SHP77 (cell line): Measurements from ENCODE around the gene ARHGAP8.

Experiments used
- DNase-seq, 2 experiments: peaks; one replicate each; lab custom pipeline; 2025; lab: John Stamatoyannopoulos, UW

The ARHGAP8 gene

DNA sequence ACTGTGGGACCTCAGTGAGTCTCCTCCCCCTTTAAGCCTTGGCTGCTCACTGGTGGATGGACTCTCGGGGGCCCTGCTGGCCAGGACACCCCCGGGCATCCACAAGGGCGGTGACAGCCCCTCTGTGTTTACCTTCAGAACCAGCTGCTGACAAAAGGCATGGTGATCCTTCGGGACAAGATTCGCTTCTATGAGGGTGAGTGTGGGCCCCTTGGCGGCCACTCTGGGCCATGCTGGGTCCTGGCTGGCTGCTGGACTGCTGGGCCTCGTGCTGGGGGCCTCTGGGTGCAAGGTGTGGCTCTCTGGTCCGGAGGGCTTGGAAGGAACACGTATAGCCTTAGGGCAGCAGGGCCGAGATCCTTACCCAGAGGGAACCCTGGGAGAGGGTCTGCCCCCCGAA, 25.9 kb upstream of the ARHGAP8 start:
- DNase-seq, result no peak

DNA sequence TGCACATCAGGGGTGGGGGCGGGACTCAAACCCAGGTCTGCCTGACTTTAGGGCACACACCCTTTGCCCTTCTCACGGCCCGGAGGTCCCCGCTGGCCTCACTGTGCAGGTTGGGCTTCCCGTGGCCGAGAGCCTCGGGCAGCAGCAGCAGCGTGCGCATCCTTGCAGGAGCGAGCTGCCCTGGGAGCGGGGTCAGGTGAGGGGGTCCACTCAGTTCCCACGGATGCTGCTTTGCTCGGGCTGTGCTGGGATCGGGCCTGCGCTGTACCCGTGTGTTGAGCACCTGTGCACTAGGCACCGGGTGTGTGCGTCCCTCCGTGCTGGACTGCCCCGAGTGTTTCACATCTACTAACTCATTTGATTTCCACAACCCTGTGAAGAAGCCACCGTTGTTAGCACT, 25.2 kb upstream of the ARHGAP8 start:
- DNase-seq, result no peak

DNA sequence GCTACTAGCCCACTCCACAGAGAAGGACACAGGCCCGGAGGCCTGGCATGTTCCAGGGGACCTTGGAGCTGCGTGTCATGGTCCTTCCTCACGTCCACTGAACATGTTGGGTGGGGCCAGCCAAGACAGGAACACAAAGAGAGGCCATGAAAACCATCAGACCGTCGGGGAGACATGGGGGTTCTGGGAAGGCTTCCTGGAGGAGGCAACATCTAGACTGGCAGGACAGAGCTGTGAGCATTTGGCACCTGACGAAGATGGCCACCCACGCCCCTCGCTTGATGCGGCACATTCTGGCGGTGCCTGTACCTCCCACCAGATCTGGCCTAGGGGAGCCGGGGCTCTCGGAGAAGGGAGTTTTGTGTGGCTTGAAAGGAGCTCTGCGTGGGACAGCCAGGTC, 24.7 kb upstream of the ARHGAP8 start:
- no peak for DNase-seq

DNA sequence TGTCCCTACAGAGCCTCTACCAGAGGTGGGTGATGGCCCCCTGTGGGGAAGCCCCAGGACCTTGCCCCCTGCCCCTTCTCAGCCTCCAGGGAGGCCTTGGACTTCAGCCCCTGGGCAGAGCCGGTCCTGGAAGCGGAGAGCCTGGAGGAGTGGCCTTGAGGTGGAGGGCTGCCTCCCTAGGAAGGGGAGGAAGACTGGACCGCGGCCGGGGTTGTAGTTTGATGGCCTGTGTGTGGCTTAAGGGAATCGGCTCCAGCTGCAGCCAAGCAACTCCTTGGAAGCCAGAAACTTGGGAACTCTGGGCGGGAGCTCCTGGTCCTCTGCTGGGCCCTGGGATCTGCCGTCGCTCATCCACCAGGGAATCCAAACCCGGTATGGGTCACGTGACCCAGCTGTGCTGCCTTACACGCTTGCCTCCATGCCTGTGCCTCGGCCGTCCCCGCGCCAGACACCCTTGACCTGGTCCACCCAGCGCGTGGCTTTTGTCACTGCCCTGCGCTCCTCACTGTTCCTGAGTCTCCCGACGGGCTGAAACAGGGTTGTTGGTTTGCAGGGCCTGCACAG, 23.5 kb upstream of the ARHGAP8 start:
- no peak for DNase-seq

DNA sequence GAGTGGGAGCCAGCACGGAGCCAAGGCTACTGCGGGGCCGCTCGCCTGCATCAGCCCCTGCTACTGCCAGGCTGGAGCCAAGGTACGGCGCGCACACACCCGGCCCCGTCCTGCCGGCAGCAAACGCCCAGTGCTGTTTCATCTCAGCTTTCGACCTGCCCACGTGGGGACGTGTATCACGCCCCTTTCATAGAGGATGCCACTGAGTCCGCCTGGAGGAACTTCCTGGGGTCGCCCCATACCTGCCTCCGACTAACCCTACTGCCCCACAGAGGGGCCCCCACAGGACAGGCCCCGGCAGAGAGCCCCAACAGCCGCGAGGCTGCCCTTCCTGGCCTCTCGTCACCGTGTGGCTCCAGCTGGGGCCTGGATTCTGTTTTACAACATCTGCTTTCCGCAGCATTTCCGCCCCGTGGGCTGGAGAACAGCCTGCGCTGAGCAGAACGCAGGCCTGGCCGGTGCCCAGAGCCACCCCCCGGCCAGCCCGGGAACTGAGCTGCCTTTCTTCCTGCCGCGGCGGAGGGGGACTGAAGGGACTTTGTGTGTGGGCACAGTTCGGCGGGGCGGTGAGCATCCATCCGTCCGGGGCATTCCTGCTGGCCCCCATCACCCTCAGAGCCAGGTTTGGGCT, 22.9 kb upstream of the ARHGAP8 start:
- no peak for DNase-seq

DNA sequence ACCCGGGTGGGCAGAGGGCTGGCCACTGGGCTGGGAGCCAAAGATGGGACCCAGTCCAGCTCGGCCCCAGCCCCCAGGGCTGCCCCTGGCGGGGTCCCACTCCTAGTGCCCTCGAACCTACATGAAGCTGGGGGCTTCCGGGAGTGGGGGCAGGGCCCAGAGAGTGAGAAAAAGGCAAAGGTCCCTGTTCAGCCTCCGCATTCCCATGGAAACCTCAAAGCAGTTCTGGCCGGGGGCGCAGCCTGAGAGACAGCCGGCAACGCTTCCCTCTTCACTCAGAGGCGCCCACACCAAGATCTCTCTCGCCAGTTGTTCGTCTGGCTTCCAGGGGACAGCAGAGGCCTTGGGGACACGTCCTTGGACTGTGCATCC, 22.4 kb upstream of the ARHGAP8 start:
- DNase-seq, result no peak

DNA sequence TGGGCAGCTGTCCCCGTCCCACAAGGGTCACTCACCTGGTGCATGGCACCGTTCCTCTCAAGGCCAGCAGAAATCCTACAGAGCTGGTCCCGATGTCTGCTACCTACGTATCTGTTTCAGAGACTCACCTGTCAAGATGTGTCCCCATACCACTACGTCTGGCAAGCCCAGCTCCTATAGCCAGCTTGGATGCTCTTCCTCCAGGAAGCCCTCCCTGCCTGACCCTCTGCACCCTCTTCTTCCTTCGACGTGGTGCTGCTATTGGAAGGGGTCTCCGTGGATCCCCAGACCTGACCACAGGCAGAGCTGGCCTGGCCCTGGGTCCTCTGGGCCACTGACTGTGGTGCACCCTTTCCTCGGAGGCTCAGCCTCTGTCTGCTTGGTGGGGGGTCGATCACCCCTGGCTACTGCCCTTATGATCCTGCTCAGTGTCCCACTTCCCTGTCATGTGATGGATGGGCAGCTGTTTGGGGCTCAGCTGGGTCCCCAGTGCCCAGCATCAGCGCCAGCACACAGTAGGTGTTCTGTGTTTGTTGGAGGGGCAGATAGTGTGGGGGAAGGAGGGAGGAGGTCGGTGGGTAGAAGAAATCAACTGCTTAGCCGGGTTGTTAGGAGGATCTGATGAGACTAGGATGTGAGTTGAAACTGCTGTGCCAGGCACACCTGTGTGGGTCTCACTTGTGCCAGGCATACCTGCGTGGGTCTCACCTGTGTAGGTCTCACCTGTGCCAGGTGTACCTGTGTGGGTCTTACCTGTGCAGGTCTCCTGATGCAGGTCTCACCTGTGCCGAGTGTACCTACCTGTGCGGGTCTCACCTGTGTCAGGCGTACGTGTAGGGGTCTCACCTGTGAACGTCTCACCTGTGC, 21.7 kb upstream of the ARHGAP8 start:
- DNase-seq, result no peak

DNA sequence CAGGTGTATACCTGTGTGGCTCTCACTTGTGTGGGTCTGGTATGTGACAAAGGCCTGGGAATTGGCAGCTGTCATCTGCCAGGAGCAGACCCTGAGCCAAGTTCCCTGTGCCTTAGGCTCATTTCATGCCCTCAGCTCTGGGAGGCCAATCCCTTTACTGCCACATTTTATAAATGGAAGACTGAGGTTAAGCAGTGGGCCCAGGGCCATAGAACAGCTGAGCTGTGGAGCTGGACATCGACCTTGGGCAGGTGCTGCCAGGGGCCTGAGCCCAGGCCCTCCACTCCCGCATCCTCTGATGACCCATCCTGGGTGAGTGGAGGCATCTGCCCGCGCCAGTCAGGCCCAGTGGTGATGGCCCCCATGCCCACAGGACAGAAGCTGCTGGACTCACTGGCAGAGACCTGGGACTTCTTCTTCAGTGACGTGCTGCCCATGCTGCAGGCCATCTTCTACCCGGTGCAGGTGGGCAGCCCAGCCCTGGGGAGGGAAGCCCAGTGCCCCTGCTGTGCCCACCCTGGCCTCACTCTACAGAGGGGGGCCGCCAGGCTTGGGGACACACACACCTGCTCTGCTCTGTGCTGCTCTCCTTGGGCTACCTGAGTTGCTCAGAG, 20.9 kb upstream of the ARHGAP8 start:
- no peak for DNase-seq

DNA sequence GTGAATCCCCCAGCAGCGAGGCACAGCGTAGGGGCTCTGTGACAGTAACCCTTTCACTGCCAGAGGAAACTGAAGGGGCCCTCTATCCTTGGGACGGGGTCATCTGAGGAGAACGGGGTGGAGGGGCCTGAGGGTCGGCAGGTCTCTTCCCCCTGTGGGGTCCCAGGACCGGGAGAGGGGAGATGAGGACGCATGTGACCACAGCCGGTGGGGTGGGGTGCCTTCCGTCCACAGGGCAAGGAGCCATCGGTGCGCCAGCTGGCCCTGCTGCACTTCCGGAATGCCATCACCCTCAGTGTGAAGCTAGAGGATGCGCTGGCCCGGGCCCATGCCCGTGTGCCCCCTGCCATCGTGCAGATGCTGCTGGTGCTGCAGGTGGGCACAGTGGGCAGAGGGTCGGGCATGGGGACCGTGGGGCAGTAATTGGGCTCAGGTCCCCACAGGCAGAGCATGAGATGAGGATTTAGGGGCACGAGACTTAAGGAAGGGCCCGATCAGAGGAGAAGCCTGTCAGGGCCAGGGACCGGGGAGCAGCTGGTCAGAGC, 20.3 kb upstream of the ARHGAP8 start:
- DNase-seq, result no peak

DNA sequence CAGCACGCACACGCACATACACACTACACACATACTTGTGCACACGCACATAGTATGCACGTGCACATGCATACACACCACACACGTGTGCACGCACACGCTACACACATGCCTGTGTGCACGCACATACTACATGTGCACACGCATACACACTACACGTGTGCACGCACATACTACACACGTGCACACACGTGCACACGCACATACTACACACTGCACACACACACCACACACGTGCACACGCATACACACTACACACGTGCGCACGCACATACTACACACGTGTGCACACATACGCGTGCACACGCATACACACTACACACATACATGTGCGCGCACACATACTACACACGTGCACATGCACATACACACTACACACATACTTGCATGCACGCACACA, 19.7 kb upstream of the ARHGAP8 start:
- no peak for DNase-seq

DNA sequence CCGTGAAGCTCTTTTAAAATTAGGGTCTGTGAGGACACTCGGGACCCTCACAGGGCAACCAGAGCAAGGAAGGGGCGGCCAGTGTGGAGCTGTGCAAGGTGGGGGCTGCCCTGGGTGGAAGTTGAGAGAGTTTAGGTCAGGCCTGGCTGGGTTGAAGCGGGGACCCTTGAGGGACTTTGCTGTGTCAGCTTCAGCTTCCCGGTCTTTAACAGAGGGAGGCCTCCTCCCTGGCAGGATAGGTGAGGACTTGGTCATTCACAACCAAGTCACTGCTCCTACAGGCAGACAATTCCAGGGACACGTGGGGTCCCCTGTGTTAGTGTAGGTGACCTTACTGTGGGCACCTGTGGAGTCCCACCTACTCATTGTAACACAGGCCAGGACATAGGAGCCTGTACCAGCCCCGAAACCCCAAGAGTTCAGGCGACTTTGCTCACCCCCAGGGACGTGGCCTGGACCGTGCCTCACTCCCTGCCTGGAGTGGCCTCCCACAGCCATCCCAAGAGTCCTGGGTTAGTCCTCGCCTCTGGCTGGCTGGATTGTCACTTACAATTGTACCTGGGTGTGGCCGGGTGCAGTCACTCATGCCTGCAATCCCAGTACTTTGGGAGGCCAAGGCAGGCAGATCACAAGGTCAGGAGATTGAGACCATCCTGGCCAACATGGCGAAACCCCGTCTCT, 18.8 kb upstream of the ARHGAP8 start:
- no peak for DNase-seq

DNA sequence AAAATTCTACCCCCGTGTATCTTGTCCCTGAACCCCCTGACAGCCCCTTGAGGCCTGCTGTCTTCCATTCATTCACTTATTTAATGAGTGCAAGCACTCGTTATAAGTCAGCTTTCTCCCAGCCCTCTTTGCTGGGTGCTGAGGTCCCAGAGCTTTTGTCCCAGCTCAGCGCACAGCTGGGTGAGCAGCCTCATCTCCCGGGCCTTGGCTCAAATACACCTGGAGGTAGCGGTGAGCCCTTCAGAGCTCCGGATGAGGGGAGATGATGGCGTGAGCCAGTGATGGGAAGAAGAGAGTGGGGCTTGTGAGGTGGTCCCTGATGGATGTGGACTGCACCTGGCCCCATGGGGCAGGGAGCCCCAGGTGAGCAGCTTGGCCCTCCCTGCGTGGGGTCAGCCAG, 18.1 kb upstream of the ARHGAP8 start:
- DNase-seq, result no peak

DNA sequence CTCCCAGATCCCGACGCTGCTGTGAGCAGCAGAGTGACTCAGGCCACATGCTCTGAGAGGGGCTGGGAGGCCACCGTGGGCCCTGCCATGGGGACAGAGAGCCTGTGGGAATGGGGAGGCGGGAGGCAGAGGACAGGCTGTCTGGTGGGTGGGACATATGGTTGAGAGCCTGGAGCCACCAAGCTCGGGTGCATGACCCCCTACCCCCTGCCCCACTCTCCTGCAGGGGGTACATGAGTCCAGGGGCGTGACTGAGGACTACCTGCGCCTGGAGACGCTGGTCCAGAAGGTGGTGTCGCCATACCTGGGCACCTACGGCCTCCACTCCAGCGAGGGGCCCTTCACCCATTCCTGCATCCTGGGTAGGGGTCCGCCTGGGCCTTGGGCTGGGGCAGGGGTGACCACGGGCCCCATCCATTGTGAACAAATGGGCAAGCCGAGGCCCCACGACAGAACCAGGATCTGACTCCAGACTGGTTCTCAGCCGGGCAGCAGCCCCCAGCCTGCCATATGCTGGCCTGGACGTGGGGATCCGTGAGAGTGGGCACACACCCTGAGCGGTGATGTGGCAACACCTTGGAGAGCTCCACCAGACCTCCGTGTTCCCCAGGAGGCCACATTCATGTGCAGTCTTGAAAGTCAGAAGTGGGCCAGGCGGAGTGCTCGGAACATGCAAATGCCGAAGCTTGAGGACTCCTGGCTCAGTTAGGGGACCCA, 17.4 kb upstream of the ARHGAP8 start:
- no peak for DNase-seq

DNA sequence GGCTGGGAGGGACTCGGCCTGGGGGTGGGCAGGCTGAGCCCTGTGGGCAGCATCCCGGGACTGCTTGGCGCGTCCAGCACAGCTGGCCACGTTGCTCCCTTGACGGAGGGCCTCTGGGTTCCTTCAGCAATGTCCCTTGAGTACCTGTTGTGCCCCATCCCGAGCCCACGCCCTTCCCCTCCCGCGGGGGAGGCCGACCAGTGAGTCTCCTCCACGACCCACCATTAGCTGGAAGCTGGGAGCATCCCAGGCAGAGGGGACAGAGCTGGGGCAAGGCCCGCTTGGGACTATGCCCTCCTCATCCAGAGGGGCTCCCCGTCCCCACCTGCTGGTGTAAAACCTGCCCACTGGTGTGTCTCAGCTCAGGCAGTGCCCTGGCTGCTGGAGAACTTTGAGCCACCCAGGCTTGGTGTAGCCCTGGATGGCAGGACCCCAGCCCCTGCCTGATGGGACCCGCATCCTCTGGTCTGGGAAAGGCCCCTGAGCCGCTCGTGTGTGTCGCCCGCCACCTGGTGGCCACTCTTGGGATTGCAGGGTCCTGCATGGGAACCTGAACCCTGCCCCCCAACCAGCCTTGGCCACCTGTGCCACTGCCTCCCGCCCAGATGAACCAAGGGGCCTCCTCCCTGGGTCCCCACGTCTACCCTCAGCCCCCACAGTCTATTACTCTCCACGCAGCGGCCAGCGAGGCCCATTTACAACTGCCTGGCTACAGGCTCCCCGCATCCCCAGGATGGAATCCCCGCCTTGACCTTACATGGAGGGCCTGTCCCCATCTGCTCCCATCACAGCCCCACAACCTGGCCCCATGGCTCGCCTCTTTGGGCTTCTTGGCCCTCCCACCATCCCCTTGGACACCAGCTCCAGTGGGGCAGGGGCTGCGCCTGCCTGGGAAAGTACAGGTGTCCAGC, 16.6 kb upstream of the ARHGAP8 start:
- peak; percentile 53 to 60 for DNase-seq

DNA sequence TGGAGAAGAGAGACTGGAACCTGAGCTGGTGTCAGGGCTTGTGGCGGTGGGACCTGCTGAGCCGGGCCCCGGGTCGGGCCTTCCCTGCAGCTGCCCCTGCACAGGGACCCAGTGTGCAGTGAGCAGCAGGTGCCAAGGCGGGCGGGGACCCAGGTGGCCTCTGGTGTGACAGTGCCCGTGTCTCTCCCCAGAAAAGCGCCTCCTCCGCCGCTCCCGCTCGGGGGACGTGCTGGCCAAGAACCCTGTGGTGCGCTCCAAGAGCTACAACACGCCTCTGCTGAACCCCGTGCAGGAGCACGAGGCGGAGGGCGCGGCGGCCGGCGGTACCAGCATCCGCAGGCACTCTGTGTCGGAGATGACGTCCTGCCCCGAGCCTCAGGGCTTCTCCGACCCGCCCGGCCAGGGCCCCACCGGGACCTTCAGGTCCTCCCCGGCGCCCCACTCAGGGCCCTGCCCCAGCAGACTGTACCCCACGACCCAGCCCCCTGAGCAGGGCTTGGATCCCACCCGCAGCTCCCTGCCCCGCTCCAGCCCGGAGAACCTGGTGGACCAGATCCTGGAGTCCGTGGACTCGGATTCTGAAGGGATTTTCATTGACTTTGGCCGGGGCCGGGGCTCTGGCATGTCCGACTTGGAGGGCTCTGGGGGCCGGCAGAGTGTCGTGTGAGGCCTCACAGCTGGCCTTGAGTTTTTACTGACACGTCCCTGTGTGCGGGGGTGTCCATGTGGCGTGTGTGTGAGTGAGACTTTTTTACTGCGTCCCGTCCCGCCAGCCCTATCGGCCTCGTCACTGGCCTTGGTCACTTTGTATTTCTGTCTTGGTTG, 15.6 kb upstream of the ARHGAP8 start:
- no peak for DNase-seq

DNA sequence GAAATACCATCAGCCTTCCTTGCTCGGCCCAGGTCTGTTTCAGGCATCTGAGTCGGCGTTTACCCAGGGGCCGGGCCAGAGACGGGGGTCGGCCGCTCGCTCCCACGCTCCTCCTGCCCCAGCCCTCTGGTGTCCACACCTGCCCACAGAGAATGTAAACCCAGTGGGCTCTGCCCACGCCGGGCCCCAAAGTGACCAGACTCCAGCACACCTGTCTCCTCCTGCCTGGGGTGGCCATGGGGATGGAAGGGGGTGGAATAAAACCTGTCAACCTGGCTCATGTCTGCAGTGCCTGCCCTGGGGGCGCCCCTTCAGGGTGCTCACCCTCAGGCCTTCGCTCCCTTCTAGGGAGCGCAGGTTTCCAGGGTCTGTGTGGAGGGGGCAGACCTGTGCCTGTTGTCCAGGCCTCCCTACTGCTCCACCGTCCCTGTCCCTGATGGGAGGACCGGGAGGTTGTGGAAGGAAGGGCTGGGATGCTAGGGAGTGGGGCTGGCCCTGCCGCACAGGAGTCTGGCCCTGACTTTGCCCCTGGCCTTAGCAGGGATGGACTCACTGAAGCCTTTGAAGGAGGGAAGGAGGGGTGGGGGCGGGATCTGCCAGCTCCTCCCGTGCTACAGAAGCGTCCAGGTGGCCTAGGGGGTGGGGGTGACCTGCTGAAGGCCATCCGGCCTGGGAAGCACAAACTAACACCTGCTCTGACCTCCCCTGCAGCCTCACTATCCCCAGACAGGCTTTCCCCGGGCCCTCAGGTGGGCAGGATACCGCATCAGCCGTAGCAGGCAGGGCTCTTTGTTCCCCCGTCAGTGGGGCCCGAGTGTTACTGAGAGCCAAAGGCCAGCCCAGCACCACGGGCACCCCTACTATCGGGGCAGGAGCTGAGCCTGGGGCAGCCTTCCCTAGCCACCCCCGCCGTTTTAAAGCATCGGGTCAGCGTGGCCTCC, 14.7 kb upstream of the ARHGAP8 start:
- no peak for DNase-seq

DNA sequence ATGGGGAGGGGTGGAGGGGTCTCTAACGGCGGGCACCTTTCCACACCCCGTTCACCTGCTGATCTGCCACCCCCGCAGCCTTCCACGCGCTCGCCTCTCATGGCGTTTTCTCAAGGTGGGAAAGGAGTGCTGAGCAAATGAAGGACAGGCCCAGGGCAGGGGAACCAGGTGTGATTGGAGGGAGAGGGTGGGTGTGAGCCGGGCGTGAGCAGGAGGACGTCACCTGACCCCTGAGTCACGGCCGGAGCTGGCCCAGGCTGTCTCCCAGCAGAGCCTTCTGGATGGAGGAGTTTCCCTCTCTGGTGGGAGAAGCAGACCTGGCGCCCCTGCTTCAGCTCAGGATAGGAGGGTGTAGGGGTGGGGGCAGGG, 14.0 kb upstream of the ARHGAP8 start:
- DNase-seq, result peak; percentile 16 to 33

DNA sequence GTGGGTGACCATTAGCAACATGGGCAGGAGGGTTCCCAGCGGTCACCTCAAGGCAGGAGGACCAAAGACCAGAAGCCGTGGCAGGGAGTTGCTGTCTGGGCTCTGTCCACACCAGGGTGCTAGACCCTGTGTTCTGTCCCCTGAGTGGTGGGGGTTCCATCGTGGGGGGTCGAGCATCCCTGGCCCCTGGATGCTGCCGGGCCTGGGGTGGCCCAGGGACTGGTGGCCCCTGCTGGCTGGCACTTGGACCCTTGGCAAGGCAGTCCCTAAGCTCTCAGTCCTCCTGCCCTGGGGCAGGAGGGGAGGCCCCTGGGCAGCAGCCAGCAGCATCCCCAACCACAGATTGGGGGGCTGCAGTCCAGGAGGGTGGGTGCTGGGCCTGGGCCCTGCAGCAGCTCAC, 13.4 kb upstream of the ARHGAP8 start:
- no peak for DNase-seq
